GM12878 (cell line): Measurements from ENCODE around the gene LRCH4. TPM values are rescaled to one million over a fixed set of nuclear protein-coding genes. Genes with fewer than 3 reads are reported as not detected.

ENCODE experiments used
- ATAC-seq: fragments of 200-7000 bp; cut with Tn5 transposase; 3 replicates; pipeline ENCODE4 v1.9.1; 2020; ENCODE audit warnings: mild to moderate bottlenecking, moderate library complexity
- BruUV-seq: library from RNA; stranded (reverse); fragments of 400-500 nt; replicated peaks from 2 replicates; lab custom pipeline; 2021; lab: Mats Ljungman, UMichigan
- CTCF ChIA-PET: fragments of 300-600 bp; sonication (Branson Sonifier 250); formaldehyde crosslinking; extraction: SDS; loops from one replicate; lab custom pipeline; 2021; ENCODE audit warnings: inconsistent platforms; lab: Yijun Ruan, JAX
- POLR2A ChIA-PET: fragments of 350-600 bp; formaldehyde crosslinking; extraction: SDS; loops from one replicate; lab custom pipeline; 2021; ENCODE audit warnings: inconsistent platforms; lab: Charles Lee
- RAD21 ChIA-PET: fragments of 300-600 bp; sonication (Branson Sonifier 250); formaldehyde crosslinking; loops from one replicate; lab custom pipeline; 2023; ENCODE audit warnings: antibody characterized with exemption; ENCODE audit not compliant: unreplicated experiment; lab: Charles Lee
- SMC1A ChIA-PET: fragments of 300-600 bp; sonication (Branson Sonifier 250); formaldehyde crosslinking; loops from one replicate; lab custom pipeline; 2023; ENCODE audit not compliant: unreplicated experiment, uncharacterized antibody; lab: Charles Lee
- DNase-seq: peaks from one replicate; pipeline ENCODE4 v3.0.0-alpha.2; 2011; ENCODE audit warnings: low read depth, low spot score
- FAIRE-seq: peaks from 3 replicates; lab custom pipeline; 2011; peaks lifted over from hg19 to GRCh38; lab: Jason Lieb, UNC
- H2AFZ ChIP-seq: 2 replicates; pipeline ENCODE4 v1.6.0; 2011; ENCODE audit warnings: low read depth, low read length, control low read depth; ENCODE audit not compliant: control insufficient read depth
- H3K27ac ChIP-seq: 2 replicates; pipeline ENCODE4 v1.5.1; 2011; ENCODE audit warnings: control low read depth; ENCODE audit not compliant: control insufficient read depth, insufficient read depth
- H3K27me3 ChIP-seq, 2 experiments: replicated peaks in 1 of 2; 2 replicates each; pipeline versions ENCODE4 v1.6.0 to v1.6.1; 2011; ENCODE audit warnings: low read length in 1 of 2; ENCODE audit not compliant: control insufficient read depth in 2 of 2, insufficient read depth in 2 of 2
- H3K36me3 ChIP-seq, 2 experiments: 2 replicates each; pipeline ENCODE4 v1.5.1; 2011; ENCODE audit warnings: low read length in 1 of 2; ENCODE audit not compliant: control insufficient read depth in 2 of 2, insufficient read depth in 2 of 2
- H3K4me1 ChIP-seq: 2 replicates; pipeline ENCODE4 v1.6.1; 2011; ENCODE audit warnings: mild to moderate bottlenecking, low read length, moderate library complexity, mixed read lengths; ENCODE audit not compliant: control insufficient read depth, insufficient read depth
- H3K4me2 ChIP-seq: 2 replicates; pipeline ENCODE4 v1.6.0; 2011; ENCODE audit warnings: control low read depth; ENCODE audit not compliant: control insufficient read depth, insufficient read depth
- H3K4me3 ChIP-seq: fragments of 200-600 bp; sonication (generic); 2 replicates; pipeline ENCODE4 v1.5.1; 2016
- H3K79me2 ChIP-seq: 2 replicates; pipeline ENCODE4 v1.6.0; 2011; ENCODE audit warnings: low read length; ENCODE audit not compliant: control insufficient read depth, insufficient read depth
- H3K9ac ChIP-seq: 2 replicates; pipeline ENCODE4 v1.8.0; 2011; ENCODE audit warnings: low read length, control low read depth, mixed read lengths; ENCODE audit not compliant: control insufficient read depth, insufficient read depth
- H3K9me3 ChIP-seq: replicated peaks from 3 replicates; pipeline ENCODE4 v1.5.1; 2011; ENCODE audit warnings: mild to moderate bottlenecking, low read length; ENCODE audit not compliant: control insufficient read depth, insufficient read depth
- H4K20me1 ChIP-seq: 2 replicates; pipeline ENCODE4 v1.6.0; 2011; ENCODE audit not compliant: control insufficient read depth, insufficient read depth
- MYB ChIP-seq: fragments of 150-350 bp; IDR thresholded peaks from 2 replicates; pipeline ENCODE4 v1.6.1; 2014; ENCODE audit warnings: mild to moderate bottlenecking, low read depth, low read length, borderline replicate concordance
- POLR2AphosphoS5 ChIP-seq: IDR thresholded peaks from 2 replicates; pipeline ENCODE4 v1.6.1; 2011; ENCODE audit warnings: mild to moderate bottlenecking, low read length, inconsistent platforms
- RB1 ChIP-seq: fragments of 450-650 bp; formaldehyde crosslinking; IDR thresholded peaks from 2 replicates; pipeline ENCODE4 v1.6.1; 2017; ENCODE audit warnings: mild to moderate bottlenecking, borderline replicate concordance
- ZSCAN29 ChIP-seq: fragments of 450-650 bp; IDR thresholded peaks from 2 replicates; pipeline ENCODE4 v1.6.1; 2017; ENCODE audit warnings: mild to moderate bottlenecking, moderate library complexity
- WGBS: methylation state at CpG from one replicate; pipeline ENCODE4 v1.1.6; 2016; ENCODE audit warnings: low lambda C conversion rate; ENCODE audit not compliant: insufficient replicate concordance, insufficient coverage; ENCODE audit errors: missing lambda C conversion rate; 5-methylcytosine and 5-hydroxymethylcytosine counted together
- in situ Hi-C: fragments of 300-500 bp; cut with MboI; formaldehyde crosslinking; loops from 9 replicates; pipeline ENCODE4 v1.14.3; 2018; ENCODE audit warnings: mixed read lengths
- intact Hi-C: fragments of 100-400 bp; cut with micrococcal nuclease; formaldehyde crosslinking; loops from one replicate; pipeline ENCODE4 v1.14.2; 2022; ENCODE audit not compliant: unreplicated experiment
- polyA plus RNA-seq, 11 experiments: library from polyadenylated mRNA; depleted of rRNA in 4 of 11; unstranded in 6 of 11; stranded (reverse) in 5 of 11; fragments of >200 nt; fragmentation: Nextera tagmentation in 4 of 11; fragmentation: Illumina TruSeq in 1 of 11; extraction: Ambion mirVana in 4 of 11; extraction: Trizol in 1 of 11; gene quantifications; 1 replicate in 1 of 11; 2 replicates in 10 of 11; pipeline versions ENCODE4 v1.2.1 to v1.2.3, GENCODE V29; 2011 to 2016; ENCODE audit warnings: inconsistent platforms in 2 of 11, missing spikeins in 2 of 11, low read depth in 1 of 11
- total RNA-seq, 4 experiments: library from RNA; depleted of rRNA in 3 of 4; stranded (reverse); fragments of >200 nt in 3 of 4; fragmentation: Illumina TruSeq in 1 of 4; extraction: Trizol in 1 of 4; gene quantifications; 2 replicates each; pipeline versions ENCODE4 v1.2.1 to v1.2.3, GENCODE V29; 2013 to 2021
- TF ChIP-seq, protein P1 (sequence below): fragments of 450-650 bp; IDR thresholded peaks from 2 replicates; pipeline ENCODE4 v1.6.1; 2017; ENCODE audit warnings: mild to moderate bottlenecking, moderate library complexity

Gene LRCH4
- total and polyA plus RNA-seq, 10 of the 15 experiments (the other 5 are each of a cell fraction or from before 2014, with no cell fraction given): 0.58 to 96.7 (median 28.4) TPM

- no peak overlapping the region for H3K27ac ChIP-seq
- H3K4me3 ChIP-seq: no peak overlapping the region
- H3K36me3 ChIP-seq: peaks cover 0 to 9% of the 10 kb centered on the region in 2 experiments; a peak in 3 of 4 replicates
- no peak for FAIRE-seq
- BruUV-seq: no TSS peak
- ATAC-seq: no peak
- TF ChIP-seq RB1 (no peak), MYB (no peak), ZSCAN29 (no peak)
- RAD21 ChIA-PET: no interaction called here
- no peaks in the 10 kb centered on the region for H3K9me3 ChIP-seq
- intact Hi-C loops (no loop called here), in situ Hi-C loops (no loop called here)
- no peak overlapping the region for H3K4me2 ChIP-seq
- 82% methylated on average over 14 of the region's 20 CpGs for WGBS
- no peak overlapping the region for H3K9ac ChIP-seq
- no peaks in the 10 kb centered on the region for H3K79me2 ChIP-seq
- CTCF ChIA-PET: interaction anchor here (0.5 to 0.7 kb wide), 2 partner anchors 12 to 215 kb away, joined by 3 read pairs; no protein-coding TSS in a partner anchor
- POLR2A ChIA-PET: no interaction called here
- SMC1A ChIA-PET: no interaction called here
- H4K20me1 ChIP-seq: no peaks in the 10 kb centered on the region
- no peaks in the 10 kb centered on the region for H3K27me3 ChIP-seq
- H2AFZ ChIP-seq: no peak overlapping the region
- DNase-seq: no peak
- peaks cover 29% of the 10 kb centered on the region for H3K4me1 ChIP-seq
Measured at GRCh38 chr7:100572281-100572948, 13.5 kb downstream of the LRCH4 start.

DNA sequence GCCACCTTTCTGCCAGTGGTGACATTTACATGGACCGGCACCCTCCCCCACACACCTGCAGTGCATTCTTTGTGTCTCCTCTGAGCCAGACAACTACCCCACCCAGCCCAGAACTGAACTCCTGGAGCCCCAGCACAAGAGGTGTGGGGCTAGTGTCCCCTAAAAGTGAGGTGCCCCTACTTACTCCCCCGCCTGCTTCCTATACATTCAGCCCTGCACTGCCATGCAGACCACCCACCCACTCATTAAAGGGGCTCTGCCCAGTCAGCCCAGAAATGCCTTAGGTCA, 14.2 kb downstream of the LRCH4 start:
- 92% methylated on average over 2 of the region's 2 CpGs for WGBS
- no TSS peak for BruUV-seq
- no peaks in the 10 kb centered on the region for H3K9me3 ChIP-seq
- no peak overlapping the region for H3K4me2 ChIP-seq
- ChIA-PET POLR2A (interaction anchor here (1.0 to 1.3 kb wide), 2 partner anchors 13 to 154 kb away, joined by 3 to 4 read pairs; no protein-coding TSS in a partner anchor), SMC1A (interaction anchor here (1.4 kb wide), 1 partner anchor 12 kb away, joined by 4 read pairs; no protein-coding TSS in a partner anchor), RAD21 (interaction anchor here (0.6 kb wide), 1 partner anchor 15 kb away, joined by 3 read pairs; the partner anchor contains the start of genes FBXO24 and LRCH4), CTCF (interaction anchor here (1.1 to 1.9 kb wide), 4 partner anchors 11 to 133 kb away, joined by 3 to 6 read pairs (median 4); partner anchors contain the start of genes FBXO24 and LRCH4)
- H3K36me3 ChIP-seq: peaks cover 0 to 7% of the 10 kb centered on the region in 2 experiments; a peak in 3 of 4 replicates
- no peaks in the 10 kb centered on the region for H4K20me1 ChIP-seq
- ATAC-seq: no peak
- H3K27ac ChIP-seq: no peak overlapping the region
- H3K79me2 ChIP-seq: no peaks in the 10 kb centered on the region
- H2AFZ ChIP-seq: no peak overlapping the region
- 0 out of 2 replicates have a peak, but pooled peaks have one; percentile 23 for TF ChIP-seq POLR2AphosphoS5
- TF ChIP-seq, protein P1, sequence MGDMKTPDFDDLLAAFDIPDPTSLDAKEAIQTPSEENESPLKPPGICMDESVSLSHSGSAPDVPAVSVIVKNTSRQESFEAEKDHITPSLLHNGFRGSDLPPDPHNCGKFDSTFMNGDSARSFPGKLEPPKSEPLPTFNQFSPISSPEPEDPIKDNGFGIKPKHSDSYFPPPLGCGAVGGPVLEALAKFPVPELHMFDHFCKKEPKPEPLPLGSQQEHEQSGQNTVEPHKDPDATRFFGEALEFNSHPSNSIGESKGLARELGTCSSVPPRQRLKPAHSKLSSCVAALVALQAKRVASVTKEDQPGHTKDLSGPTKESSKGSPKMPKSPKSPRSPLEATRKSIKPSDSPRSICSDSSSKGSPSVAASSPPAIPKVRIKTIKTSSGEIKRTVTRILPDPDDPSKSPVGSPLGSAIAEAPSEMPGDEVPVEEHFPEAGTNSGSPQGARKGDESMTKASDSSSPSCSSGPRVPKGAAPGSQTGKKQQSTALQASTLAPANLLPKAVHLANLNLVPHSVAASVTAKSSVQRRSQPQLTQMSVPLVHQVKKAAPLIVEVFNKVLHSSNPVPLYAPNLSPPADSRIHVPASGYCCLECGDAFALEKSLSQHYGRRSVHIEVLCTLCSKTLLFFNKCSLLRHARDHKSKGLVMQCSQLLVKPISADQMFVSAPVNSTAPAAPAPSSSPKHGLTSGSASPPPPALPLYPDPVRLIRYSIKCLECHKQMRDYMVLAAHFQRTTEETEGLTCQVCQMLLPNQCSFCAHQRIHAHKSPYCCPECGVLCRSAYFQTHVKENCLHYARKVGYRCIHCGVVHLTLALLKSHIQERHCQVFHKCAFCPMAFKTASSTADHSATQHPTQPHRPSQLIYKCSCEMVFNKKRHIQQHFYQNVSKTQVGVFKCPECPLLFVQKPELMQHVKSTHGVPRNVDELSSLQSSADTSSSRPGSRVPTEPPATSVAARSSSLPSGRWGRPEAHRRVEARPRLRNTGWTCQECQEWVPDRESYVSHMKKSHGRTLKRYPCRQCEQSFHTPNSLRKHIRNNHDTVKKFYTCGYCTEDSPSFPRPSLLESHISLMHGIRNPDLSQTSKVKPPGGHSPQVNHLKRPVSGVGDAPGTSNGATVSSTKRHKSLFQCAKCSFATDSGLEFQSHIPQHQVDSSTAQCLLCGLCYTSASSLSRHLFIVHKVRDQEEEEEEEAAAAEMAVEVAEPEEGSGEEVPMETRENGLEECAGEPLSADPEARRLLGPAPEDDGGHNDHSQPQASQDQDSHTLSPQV: no peak
- H3K4me3 ChIP-seq: no peak overlapping the region
- H3K4me1 ChIP-seq: peaks cover 30% of the 10 kb centered on the region
- H3K9ac ChIP-seq: no peak overlapping the region
- in situ Hi-C loops (no loop called here), intact Hi-C loops (no loop called here)
- no peak for DNase-seq
- H3K27me3 ChIP-seq: no peaks in the 10 kb centered on the region
- FAIRE-seq: no peak
